Stimulated activated naive CD8-positive, alpha-beta T cell treated with anti-CD3 and anti-CD28 coated beads, Interleukin-15, Interleukin-2, amounts not matched to agents 100 ng/mL and 50 ng/mL, for 24 hours (primary cell): ENCODE data around the gene GSG1L2.

Source experiments
- H3K27ac Mint-ChIP-seq: one replicate; pipeline ENCODE4 v1.8.0; 2021; ENCODE audit warnings: mild to moderate bottlenecking, mixed read lengths
- H3K27me3 Mint-ChIP-seq: one replicate; pipeline ENCODE4 v1.8.0; 2021; ENCODE audit warnings: mixed read lengths
- H3K36me3 Mint-ChIP-seq: one replicate; pipeline ENCODE4 v1.8.0; 2021; ENCODE audit warnings: low read depth, mixed read lengths
- H3K4me1 Mint-ChIP-seq: one replicate; pipeline ENCODE4 v1.8.0; 2021; ENCODE audit warnings: low read depth, mixed read lengths
- H3K4me3 Mint-ChIP-seq: one replicate; pipeline ENCODE4 v1.8.0; 2021; ENCODE audit warnings: mild to moderate bottlenecking, mixed read lengths
- H3K9me3 Mint-ChIP-seq: one replicate; pipeline ENCODE4 v1.8.0; 2021; ENCODE audit warnings: mixed read lengths

The GSG1L2 gene

DNA sequence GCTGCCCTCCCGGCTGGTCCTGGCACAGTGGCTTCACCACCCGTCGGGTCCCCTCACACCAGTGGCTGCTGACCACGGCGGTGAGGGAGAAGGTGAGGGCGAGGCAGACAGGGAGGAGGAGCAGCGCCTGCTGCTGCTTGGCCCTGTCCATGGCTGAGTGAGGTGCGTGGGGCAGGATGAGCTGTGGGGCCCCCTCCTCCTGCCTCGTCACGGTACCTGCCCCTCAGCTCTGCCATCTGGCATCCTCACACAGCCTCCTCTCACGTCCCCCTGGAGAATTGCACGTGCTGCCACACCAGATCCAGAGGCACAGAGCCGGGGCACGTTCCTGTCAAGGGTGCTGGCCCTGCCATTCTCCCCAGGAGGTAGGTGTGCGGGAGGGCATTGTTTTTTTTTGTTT, at the start of gene GSG1L2:
TSS of gene GSG1L2 (minus strand) at position 159 of the 400 bp plus-strand sequence. CDS start at position 151, 8 bp downstream.
- H3K4me1 Mint-ChIP-seq, result no peaks in the 10 kb centered on the region
- H3K4me3 Mint-ChIP-seq, result no peak within 1 kb of the TSS
- no peaks in the 10 kb centered on the region for H3K9me3 Mint-ChIP-seq
- H3K36me3 Mint-ChIP-seq, result no peaks in the 10 kb centered on the region
- no peak within 1 kb of the TSS for H3K27ac Mint-ChIP-seq
- no peaks in the 10 kb centered on the region for H3K27me3 Mint-ChIP-seq

DNA sequence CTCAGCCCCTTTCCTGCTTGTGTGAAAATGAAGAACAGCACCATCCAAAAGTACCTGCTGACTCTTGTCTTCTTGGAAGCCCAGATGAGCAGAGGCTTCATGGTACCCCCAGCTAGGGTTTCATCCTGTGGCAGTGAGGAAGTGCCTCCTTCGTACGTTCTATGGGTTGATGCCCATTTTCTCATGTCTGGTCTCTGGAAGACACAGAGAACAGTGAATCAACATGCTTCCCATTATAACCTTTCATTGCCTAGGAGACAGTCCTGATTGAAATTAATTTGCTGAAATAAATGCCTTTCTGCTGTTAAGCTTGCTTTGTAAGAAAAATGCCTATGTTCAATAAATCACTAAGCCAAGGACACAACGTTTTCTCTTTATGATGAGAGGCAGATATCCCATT, 46.7 kb upstream of the GSG1L2 start:
- Mint-ChIP-seq H3K27ac (no peak overlapping the region), H3K36me3 (no peaks in the 10 kb centered on the region), H3K27me3 (peaks cover 9% of the 10 kb centered on the region), H3K4me3 (no peak overlapping the region), H3K9me3 (peaks cover 5% of the 10 kb centered on the region), H3K4me1 (no peaks in the 10 kb centered on the region)

DNA sequence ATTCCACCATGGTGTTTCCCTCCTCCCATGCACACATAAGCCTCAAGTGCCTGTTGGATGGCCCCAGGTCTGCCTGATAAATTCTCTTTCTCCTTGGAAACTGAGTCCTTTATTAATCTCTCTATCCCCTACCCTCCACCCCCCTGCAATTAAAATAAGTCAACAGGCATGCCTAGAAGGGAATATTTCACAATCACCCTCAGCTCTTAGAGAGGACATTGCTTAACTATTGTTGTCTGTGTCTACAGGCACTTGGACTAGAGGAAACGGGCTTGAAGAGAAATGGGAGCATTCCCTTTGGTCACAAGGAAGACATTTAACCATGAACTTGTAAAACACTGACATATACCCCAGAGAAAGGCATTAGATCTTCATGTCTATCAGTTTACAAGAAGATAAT, 43.7 kb upstream of the GSG1L2 start:
- peaks cover 5% of the 10 kb centered on the region for H3K9me3 Mint-ChIP-seq
- H3K27ac Mint-ChIP-seq, result no peak overlapping the region
- peaks cover 9% of the 10 kb centered on the region for H3K27me3 Mint-ChIP-seq
- H3K4me1 Mint-ChIP-seq, result no peaks in the 10 kb centered on the region
- no peak overlapping the region for H3K4me3 Mint-ChIP-seq
- H3K36me3 Mint-ChIP-seq, result no peaks in the 10 kb centered on the region

DNA sequence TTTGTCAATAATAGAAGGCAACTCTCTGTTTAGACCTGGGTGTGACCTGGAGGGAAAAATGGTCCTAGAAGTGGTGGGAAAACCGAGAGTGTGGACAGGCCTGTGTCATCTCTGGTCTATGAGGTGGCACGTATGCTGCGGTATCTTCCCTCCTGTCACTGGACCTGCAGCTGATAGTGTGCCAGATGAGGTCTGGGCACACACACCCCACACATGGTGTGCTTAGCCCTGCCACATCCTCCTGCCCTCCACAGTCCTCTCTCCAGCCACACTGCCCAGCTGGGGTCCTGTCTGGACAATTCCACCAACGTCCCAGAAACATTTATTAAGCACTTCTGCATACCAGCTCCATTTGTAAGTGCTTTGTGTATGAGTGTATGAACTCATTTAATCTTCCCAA, 41.1 kb upstream of the GSG1L2 start:
- Mint-ChIP-seq H3K4me3 (no peak overlapping the region), H3K27ac (no peak overlapping the region), H3K27me3 (peaks cover 9% of the 10 kb centered on the region), H3K36me3 (peaks cover 3% of the 10 kb centered on the region), H3K4me1 (no peaks in the 10 kb centered on the region), H3K9me3 (peaks cover 11% of the 10 kb centered on the region)

DNA sequence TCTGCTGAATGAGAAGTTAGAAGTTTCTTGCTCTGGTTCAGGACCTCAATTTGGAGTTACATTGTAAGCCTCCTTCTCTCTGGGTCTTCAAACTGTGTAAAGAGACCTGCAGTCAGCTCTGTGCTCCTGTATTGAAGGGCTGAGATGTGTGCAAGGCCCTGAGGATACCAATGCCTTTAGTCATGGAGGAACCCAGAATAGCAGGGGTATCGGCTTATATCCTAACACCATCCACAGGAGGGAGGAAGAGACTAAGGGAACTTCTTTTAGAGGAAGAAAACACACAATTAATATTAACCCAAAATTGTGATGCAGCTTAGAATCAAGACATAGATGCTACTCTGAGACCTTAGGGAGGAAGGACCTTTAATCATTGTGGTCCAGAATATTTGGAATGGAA, 40.3 kb upstream of the GSG1L2 start:
- H3K36me3 Mint-ChIP-seq, result peaks cover 3% of the 10 kb centered on the region
- no peaks in the 10 kb centered on the region for H3K4me1 Mint-ChIP-seq
- peaks cover 9% of the 10 kb centered on the region for H3K27me3 Mint-ChIP-seq
- no peak overlapping the region for H3K27ac Mint-ChIP-seq
- H3K4me3 Mint-ChIP-seq, result no peak overlapping the region
- H3K9me3 Mint-ChIP-seq, result peaks cover 15% of the 10 kb centered on the region

DNA sequence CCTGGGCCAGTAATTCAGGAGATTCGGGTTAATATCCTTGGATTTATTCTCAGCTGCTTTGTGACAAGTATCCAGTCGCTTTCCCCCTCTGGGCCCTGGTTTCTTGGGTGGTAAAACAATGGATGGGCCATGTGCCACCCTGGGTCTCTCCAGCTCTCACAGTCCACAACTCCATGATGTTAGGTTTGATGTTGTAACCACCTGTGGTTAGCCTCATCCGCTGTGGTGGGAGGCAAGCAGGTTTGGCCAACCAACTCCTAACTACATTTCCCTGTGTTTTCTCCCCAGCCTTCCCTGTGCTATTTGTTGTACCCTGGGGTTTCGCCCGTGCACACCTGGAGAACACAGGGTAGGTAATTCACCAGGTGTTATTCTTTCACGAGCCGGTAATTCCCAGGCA, 39.0 kb upstream of the GSG1L2 start:
- no peaks in the 10 kb centered on the region for H3K4me1 Mint-ChIP-seq
- H3K4me3 Mint-ChIP-seq, result no peak overlapping the region
- H3K36me3 Mint-ChIP-seq, result peaks cover 3% of the 10 kb centered on the region
- peaks cover 15% of the 10 kb centered on the region for H3K9me3 Mint-ChIP-seq
- no peak overlapping the region for H3K27ac Mint-ChIP-seq
- H3K27me3 Mint-ChIP-seq, result peaks cover 8% of the 10 kb centered on the region

DNA sequence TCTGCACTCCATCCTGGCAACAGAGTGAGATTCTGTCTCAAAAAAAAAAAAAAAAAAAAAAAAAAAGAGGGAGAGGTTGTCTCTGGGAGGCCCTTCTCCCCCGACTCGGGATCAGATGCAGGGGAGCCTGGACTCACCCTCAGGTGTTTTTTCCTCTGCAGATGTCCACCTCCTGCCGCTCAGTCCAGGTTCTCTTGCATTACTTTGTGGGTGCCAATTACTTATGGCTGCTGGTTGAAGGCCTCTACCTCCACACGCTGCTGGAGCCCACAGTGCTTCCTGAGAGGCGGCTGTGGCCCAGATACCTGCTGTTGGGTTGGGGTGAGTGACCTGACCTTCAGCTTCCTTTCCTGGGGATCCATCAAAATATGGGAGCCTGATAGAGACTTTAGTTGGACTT, 37.9 kb upstream of the GSG1L2 start:
- H3K4me3 Mint-ChIP-seq, result no peak overlapping the region
- peaks cover 10% of the 10 kb centered on the region for H3K9me3 Mint-ChIP-seq
- peaks cover 3% of the 10 kb centered on the region for H3K36me3 Mint-ChIP-seq
- peaks cover under 1% of the 10 kb centered on the region for H3K27me3 Mint-ChIP-seq
- H3K4me1 Mint-ChIP-seq, result no peaks in the 10 kb centered on the region
- no peak overlapping the region for H3K27ac Mint-ChIP-seq

DNA sequence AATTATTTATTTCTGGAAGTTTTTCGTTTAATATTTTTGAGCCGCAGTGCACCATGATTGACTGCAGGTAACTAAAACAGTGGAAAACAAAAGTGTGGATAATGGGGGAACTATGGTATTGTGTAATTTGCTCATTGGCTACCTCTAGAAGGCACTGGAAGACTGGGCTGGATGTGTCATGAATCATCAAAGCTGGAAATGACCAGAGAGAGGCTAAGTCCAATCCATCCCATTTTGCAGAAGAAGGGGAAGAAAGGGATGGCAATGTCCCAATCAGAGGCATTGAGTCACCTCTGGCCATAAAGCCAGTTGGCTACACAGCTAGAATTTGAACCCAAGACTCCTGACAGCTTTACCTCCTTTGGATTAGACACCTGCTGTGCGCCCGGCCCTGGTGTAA, 33.2 kb upstream of the GSG1L2 start:
- no peak overlapping the region for H3K27ac Mint-ChIP-seq
- H3K4me3 Mint-ChIP-seq, result no peak overlapping the region
- peaks cover 9% of the 10 kb centered on the region for H3K27me3 Mint-ChIP-seq
- peaks cover 3% of the 10 kb centered on the region for H3K36me3 Mint-ChIP-seq
- H3K9me3 Mint-ChIP-seq, result peaks cover 14% of the 10 kb centered on the region
- H3K4me1 Mint-ChIP-seq, result no peaks in the 10 kb centered on the region

DNA sequence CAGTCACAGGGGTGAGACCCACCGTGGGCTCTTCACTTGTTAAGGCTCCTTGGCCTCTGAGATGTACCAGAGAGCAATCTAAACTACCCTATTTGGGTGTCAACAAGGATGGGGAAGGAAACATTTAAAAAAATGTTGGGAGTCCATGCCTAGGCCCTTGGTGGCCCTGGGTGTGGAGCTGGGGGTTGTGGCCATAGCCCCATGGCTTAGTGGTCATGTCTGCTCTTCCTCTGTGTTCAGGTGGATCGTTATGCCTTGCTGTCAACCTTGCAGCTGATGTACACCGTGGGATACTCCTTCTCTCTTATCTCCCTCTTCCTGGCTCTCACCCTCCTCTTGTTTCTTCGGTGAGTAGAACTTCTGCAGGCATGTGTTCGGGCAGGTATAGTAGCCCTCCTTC, 32.4 kb upstream of the GSG1L2 start:
- Mint-ChIP-seq H3K4me3 (no peak overlapping the region), H3K4me1 (no peaks in the 10 kb centered on the region), H3K9me3 (peaks cover 13% of the 10 kb centered on the region), H3K27ac (no peak overlapping the region), H3K36me3 (peaks cover 2% of the 10 kb centered on the region), H3K27me3 (peaks cover 9% of the 10 kb centered on the region)

DNA sequence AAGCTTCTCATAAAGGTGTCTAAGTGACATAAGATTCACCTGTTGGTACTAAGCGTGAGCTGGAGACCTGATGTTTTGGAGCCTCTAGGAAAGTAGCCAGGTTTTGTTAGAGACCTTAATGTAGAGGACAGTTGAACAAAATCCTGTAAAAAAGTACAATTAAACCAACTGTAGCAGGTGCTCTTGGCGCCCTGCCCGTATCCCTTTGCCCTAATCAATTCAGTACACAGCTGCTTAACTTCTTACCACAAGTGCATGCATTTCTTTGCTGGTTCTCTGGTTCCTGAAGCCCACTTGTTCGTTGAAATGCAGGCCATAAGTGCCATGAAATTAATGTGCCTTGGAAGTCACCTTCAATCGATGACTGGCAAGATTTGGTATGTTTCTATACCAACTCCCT, 28.3 kb upstream of the GSG1L2 start:
- Mint-ChIP-seq H3K9me3 (peaks cover 3% of the 10 kb centered on the region), H3K36me3 (no peaks in the 10 kb centered on the region), H3K27me3 (peaks cover 12% of the 10 kb centered on the region), H3K4me3 (no peak overlapping the region), H3K4me1 (no peaks in the 10 kb centered on the region), H3K27ac (no peak overlapping the region)

DNA sequence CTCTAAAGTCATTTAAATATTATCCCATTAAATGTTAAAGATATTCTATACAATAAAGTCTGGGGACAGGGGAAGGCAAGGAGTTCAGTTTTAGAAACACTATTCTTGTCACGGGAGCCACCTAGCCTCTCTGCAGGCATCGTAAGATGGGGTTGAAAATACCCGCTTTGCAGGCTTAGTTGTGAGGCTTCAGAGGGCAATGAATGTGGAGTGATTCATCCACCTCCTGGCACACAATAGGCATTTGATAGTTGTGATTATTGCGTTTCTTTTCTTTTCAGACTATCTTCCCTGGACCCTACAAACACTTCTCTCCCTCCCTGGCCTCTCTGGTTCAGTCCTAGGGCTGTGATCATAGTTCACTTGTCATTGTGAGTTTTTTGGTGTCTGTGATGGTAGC, 23.4 kb upstream of the GSG1L2 start:
- Mint-ChIP-seq H3K27me3 (peaks cover 17% of the 10 kb centered on the region), H3K9me3 (no peaks in the 10 kb centered on the region), H3K4me1 (no peaks in the 10 kb centered on the region), H3K27ac (no peak overlapping the region), H3K36me3 (no peaks in the 10 kb centered on the region), H3K4me3 (no peak overlapping the region)

DNA sequence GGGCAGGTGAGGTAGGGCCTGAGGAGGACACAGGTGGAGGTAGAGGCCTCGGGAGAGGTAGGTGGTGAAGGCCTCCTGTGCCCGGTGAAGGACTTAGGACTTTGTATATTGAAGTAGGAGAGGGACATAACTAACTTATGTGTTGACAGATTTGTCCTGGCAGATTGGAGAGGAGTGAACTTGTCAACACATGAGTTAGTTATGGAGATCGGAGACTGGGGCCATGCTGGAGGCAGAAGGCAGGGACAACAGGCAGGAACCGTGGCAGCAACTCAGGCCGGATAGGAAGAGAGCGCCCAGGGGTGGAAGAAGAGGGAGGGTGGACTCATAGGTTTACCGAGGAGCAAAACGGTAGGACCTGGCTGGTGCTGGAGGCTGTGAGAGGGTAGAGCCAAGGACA, 22.3 kb upstream of the GSG1L2 start:
- Mint-ChIP-seq H3K27ac (no peak overlapping the region), H3K27me3 (peaks cover 25% of the 10 kb centered on the region), H3K4me1 (no peaks in the 10 kb centered on the region), H3K36me3 (no peaks in the 10 kb centered on the region), H3K9me3 (no peaks in the 10 kb centered on the region), H3K4me3 (no peak overlapping the region)

DNA sequence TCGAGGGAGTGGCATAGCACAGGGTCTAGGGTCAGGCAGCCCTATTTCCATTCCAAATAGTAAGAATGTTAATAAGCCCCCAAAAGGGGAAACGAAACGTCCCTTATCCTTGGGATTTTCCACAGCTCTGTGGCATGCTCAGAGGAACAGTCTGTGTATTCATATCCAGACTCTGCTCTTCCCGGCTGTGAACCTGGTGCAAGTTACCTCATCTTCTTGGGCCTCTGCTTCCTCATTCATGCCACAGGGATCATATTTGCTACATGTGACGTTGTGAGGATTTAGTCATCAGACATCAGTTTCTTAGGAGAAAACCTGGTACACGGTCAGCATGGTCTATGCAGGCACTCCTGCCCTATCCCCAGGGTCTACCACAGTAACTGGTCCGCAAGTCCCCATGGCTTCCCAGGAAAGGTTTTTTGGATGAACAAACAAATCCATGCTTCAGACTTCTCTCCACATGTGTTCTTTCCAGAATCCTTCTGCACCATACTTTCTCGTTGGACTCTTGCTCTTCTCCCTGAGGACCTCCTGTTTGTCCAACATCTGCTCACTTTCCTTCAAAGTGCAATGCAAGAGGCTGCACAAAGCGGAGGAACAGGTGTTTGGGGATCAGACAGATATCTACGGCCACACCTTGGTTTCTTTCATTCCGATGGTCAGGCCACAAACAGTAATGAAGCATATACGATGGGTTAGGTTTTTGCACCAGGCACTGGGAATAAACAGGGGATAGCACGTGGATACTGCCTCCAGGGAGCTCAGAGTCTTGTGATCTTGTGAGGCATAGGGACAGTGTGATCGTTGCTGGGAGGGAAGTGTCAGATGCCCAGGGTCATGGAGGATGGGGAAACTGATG, 21.5 kb upstream of the GSG1L2 start:
- Mint-ChIP-seq H3K36me3 (no peaks in the 10 kb centered on the region), H3K9me3 (no peaks in the 10 kb centered on the region), H3K27me3 (peaks cover 28% of the 10 kb centered on the region), H3K4me3 (no peak overlapping the region), H3K27ac (no peak overlapping the region), H3K4me1 (no peaks in the 10 kb centered on the region)

DNA sequence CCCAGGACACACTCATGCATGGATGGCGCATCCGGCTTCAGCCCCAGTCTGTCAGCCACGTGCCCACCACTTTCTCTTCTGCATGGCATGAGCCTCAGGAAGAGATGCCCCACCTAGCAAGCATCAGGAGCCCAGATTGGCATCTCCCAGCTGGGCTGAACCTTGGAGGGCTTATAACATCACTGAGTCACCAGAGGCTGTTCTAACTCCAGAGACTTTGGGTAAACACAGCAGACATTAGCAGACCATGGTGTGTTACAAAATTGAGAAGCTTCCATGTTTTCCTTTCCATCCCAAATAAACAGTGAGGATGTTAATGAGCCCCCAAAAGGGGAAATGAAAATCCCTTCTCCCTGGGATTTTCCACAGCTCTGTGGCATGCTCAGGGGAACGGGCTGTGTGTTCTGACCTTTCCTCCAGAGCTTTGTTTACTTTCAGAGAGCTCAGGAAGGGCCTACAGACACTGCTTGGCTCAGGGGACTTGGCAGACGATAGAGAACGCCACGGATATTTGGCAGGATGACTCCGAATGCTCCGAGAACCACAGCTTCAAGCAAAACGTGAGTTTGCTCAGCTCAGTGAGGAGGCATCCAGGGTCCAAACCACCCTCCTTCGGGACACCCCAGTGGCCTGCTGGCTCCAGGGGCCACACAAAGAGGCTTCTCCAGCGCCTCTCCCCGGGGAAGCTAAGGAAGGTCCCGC, 20.3 kb upstream of the GSG1L2 start:
- Mint-ChIP-seq H3K4me3 (no peak overlapping the region), H3K9me3 (no peaks in the 10 kb centered on the region), H3K27ac (no peak overlapping the region), H3K27me3 (peaks cover 28% of the 10 kb centered on the region), H3K36me3 (no peaks in the 10 kb centered on the region), H3K4me1 (no peaks in the 10 kb centered on the region)

DNA sequence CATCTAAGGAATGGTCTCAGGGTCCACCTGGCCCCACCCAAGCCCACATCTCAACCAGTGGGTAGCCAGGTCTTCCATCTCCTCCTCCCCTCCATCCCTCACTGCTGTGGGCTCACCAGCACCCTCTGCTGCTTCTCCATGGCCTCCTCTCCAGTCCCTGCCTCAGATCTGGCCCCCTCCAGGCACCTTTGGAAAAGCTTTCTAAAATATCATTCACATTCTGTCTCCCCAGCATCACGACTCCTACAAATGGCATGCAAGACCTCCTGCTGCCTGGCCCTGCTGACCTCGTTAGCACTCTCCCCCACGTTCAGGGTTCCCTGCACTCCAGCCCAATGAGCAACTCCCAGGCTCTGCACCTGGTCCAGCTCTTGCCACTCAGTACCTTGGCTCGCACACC, 17.6 kb upstream of the GSG1L2 start:
- peaks cover 25% of the 10 kb centered on the region for H3K27me3 Mint-ChIP-seq
- H3K27ac Mint-ChIP-seq, result no peak overlapping the region
- no peaks in the 10 kb centered on the region for H3K36me3 Mint-ChIP-seq
- no peaks in the 10 kb centered on the region for H3K4me1 Mint-ChIP-seq
- H3K9me3 Mint-ChIP-seq, result no peaks in the 10 kb centered on the region
- H3K4me3 Mint-ChIP-seq, result no peak overlapping the region
